ENCODE results near the gene CTXND1. TPM values are rescaled to one million over a fixed set of nuclear protein-coding genes. Genes with fewer than 3 reads are reported as not detected.

The CTXND1 gene
- total RNA-seq, 2 donors from 2014 or later: 0.14 TPM; not detected in 1

DNA sequence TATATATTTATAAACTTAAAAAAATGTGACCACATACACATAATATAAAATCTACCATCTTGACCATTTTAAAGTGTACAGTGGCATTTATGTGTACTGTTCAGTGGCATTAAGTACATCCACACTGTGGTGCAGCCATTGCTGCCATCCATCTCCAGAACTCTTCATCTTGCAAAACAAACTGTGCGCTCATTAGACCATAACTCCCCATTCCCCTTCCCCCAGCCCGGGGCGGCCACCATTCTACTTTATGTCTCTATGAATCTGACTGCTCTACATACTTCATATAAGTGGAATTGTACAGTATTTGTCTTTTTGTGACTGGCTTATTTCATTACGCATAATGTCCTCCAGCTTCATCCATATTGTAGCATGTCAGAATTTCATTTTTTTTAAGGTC, 47.8 kb downstream of the CTXND1 start:
- Histone ChIP-seq H3K9me3 (no peaks in the 10 kb centered on the region), H3K27ac (no peak overlapping the region), H3K4me3 (no peak overlapping the region), H3K27me3 (replicated peaks; ENCODE audit: insufficient read depth) (no peaks in the 10 kb centered on the region), H3K4me1 (ENCODE audit: control insufficient read depth in 1 of 2, low read depth in 2 of 2) (no peaks in the 10 kb centered on the region), H3K36me3 (no peaks in the 10 kb centered on the region)
- TF ChIP-seq, protein P1, sequence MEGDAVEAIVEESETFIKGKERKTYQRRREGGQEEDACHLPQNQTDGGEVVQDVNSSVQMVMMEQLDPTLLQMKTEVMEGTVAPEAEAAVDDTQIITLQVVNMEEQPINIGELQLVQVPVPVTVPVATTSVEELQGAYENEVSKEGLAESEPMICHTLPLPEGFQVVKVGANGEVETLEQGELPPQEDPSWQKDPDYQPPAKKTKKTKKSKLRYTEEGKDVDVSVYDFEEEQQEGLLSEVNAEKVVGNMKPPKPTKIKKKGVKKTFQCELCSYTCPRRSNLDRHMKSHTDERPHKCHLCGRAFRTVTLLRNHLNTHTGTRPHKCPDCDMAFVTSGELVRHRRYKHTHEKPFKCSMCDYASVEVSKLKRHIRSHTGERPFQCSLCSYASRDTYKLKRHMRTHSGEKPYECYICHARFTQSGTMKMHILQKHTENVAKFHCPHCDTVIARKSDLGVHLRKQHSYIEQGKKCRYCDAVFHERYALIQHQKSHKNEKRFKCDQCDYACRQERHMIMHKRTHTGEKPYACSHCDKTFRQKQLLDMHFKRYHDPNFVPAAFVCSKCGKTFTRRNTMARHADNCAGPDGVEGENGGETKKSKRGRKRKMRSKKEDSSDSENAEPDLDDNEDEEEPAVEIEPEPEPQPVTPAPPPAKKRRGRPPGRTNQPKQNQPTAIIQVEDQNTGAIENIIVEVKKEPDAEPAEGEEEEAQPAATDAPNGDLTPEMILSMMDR (IDR thresholded peaks at IDR 0.05): no peak
- ATAC-seq (ENCODE audit: insufficient number of reproducible peaks, low FRiP score, low read depth) (no peak), DNase-seq (ENCODE audit: low spot score) (no peak)

- Histone ChIP-seq H3K36me3 (no peaks in the 10 kb centered on the region), H3K9me3 (no peaks in the 10 kb centered on the region), H3K27me3 (replicated peaks; ENCODE audit: insufficient read depth) (no peaks in the 10 kb centered on the region), H3K4me3 (no peak overlapping the region), H3K4me1 (ENCODE audit: control insufficient read depth in 1 of 2, low read depth in 2 of 2) (no peaks in the 10 kb centered on the region), H3K27ac (no peak overlapping the region)
- DNase-seq (ENCODE audit: low spot score) (no peak), ATAC-seq (ENCODE audit: insufficient number of reproducible peaks, low FRiP score, low read depth) (no peak)
- TF ChIP-seq, protein P1 (IDR thresholded peaks at IDR 0.05): no peak
These were observed 48.6 kb downstream of the CTXND1 start for GRCh38 chr15:80203361-80203885.

DNA sequence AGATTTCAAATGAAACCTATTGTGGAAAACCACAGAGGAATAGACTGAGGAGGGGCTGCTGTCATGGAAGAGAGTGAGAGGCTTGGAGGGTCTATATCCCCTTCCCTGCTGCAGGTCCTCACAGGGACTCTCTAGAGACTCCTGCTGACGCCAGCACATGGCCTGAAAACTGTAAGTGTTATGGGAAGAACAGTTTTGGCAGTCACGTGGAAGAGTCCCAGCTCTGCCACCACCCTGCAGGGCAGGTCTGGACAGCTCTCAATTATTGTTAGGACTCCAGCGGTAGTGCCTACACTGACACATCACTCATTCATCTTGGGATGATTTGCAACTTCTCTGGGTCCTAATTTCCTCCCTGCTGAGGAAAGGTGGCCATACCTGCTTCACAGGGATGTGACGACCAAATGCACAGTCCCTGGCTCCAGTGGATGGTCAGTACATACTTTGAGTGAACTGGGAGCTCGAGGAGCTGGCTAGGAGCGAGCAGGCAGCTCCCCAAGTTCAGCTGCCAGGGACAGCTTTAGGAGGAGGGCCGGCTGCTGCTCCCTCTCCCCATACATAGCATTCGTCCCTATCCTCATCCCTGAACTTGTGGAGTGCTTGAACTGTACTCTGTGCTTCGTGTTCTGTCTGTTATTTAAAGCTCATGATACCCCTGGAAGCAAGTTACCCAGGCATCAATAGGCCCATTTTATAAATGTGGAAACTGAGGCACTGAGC, 49.2 kb downstream of the CTXND1 start:
- Histone ChIP-seq H3K4me3 (no peak overlapping the region), H3K36me3 (no peaks in the 10 kb centered on the region), H3K4me1 (ENCODE audit: control insufficient read depth in 1 of 2, low read depth in 2 of 2) (no peaks in the 10 kb centered on the region), H3K27ac (no peak overlapping the region), H3K9me3 (no peaks in the 10 kb centered on the region), H3K27me3 (replicated peaks; ENCODE audit: insufficient read depth) (no peaks in the 10 kb centered on the region)
- no peak for DNase-seq (ENCODE audit: low spot score)
- ATAC-seq (ENCODE audit: insufficient number of reproducible peaks, low FRiP score, low read depth): no peak
- TF ChIP-seq, protein P1 (IDR thresholded peaks at IDR 0.05): no peak

DNA sequence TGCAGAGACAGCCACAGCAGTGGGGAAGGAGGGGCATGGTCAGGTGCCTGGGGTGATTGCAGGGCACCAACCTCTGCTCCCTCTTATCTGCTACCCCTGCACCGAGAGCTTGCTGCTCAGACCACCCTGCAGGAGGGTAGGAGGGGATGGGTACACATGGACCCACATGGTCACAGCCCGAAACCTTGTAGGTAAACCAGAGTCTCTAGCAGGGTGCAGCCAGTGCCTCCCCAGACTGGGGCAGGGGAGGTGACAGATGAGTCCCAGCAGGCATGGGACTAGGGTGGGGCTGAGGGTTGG, 50.0 kb downstream of the CTXND1 start:
- Histone ChIP-seq H3K27me3 (replicated peaks; ENCODE audit: insufficient read depth) (no peaks in the 10 kb centered on the region), H3K4me1 (ENCODE audit: control insufficient read depth in 1 of 2, low read depth in 2 of 2) (no peaks in the 10 kb centered on the region), H3K36me3 (no peaks in the 10 kb centered on the region), H3K27ac (no peak overlapping the region), H3K4me3 (no peak overlapping the region), H3K9me3 (no peaks in the 10 kb centered on the region)
- DNase-seq (ENCODE audit: low spot score) (no peak), ATAC-seq (ENCODE audit: insufficient number of reproducible peaks, low FRiP score, low read depth) (no peak)
- TF ChIP-seq, protein P1 (IDR thresholded peaks at IDR 0.05): no peak

- ATAC-seq (ENCODE audit: insufficient number of reproducible peaks, low FRiP score, low read depth) (no peak), DNase-seq (ENCODE audit: low spot score) (no peak)
- H3K4me1 ChIP-seq (ENCODE audit: control insufficient read depth in 1 of 2, low read depth in 2 of 2): no peaks in the 10 kb centered on the region
These were observed 50.6 kb downstream of the CTXND1 start for GRCh38 chr15:80201256-80202015.

More at GRCh38 chr15:80201256-80202015, 50.6 kb downstream of the CTXND1 start:
- H3K27me3 ChIP-seq (replicated peaks; ENCODE audit: insufficient read depth): no peaks in the 10 kb centered on the region
- H3K4me3 ChIP-seq: no peak overlapping the region
- H3K9me3 ChIP-seq: no peaks in the 10 kb centered on the region
- H3K36me3 ChIP-seq: no peaks in the 10 kb centered on the region
- TF ChIP-seq, protein P1 (IDR thresholded peaks at IDR 0.05): no peak
- H3K27ac ChIP-seq: no peak overlapping the region

Measured in thoracic aorta (tissue), 2 donors.